Measurements from ENCODE around the gene REXO5. TPM values are rescaled to one million over a fixed set of nuclear protein-coding genes. Genes with fewer than 3 reads are reported as not detected.

Gene REXO5
- total and polyA plus RNA-seq, 2 donors (not counting 1 experiment from before 2014, with no cell fraction given), result 0.42 to 1.3 TPM

DNA sequence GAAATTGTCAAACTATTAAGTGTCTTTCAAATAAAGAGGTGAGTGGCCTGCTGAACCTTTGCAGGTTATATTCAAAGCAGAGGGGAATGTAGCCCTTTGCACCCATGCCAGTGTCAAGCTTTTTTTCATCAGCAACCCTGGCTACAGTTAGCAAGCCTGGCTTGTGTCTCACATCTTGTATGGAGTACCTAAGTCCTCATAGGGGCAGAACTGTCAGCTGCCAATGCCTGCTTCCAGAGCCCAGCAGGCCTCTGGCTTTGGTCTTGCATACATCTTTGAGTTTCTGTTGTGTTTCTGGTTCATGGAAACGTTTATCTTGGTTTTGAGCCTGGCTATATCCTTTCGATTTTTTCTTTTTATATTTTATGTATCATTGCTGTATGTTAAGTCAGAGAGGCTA is 26.8 kb downstream of the REXO5 start:
- H3K27me3 Mint-ChIP-seq, result no peaks in the 10 kb centered on the region
- no peaks in the 10 kb centered on the region for H3K9me3 Mint-ChIP-seq (ENCODE audit: insufficient read depth)
- Histone ChIP-seq H3K27me3 (replicated peaks in 1 of 4; ENCODE audit: control extremely low read depth in 1 of 4, control insufficient read depth in 3 of 4, insufficient read depth in 4 of 4, low read length in 3 of 4) (no peaks in the 10 kb centered on the region), H3K4me3 (ENCODE audit: control extremely low read depth in 1 of 5, extremely low read depth in 1 of 5, insufficient read depth in 1 of 5, low read depth in 2 of 5, low read length in 4 of 5) (no peak overlapping the region), H3K9ac (ENCODE audit: low read length) (no peak overlapping the region), H3K4me1 (ENCODE audit: control insufficient read depth in 2 of 2, insufficient read depth in 2 of 2, low read length in 2 of 2) (peaks cover 0 to 2% of the 10 kb centered on the region in 2 donors), H4K20me1 (ENCODE audit: control insufficient read depth, insufficient read depth, low read length, poor library complexity, severe bottlenecking) (no peaks in the 10 kb centered on the region), H2AFZ (ENCODE audit: insufficient read depth, low read depth, low read length, poor library complexity, severe bottlenecking) (no peak overlapping the region), H3K9me3 (ENCODE audit: control extremely low read depth in 1 of 3, control insufficient read depth in 2 of 3, insufficient read depth in 1 of 3, low read length in 2 of 3) (peaks cover 1 to 3% (median 2%) of the 10 kb centered on the region in 3 donors), H3K4me2 (replicated peaks; ENCODE audit: low read depth, low read length, poor library complexity, severe bottlenecking) (no peak overlapping the region), H3K36me3 (replicated peaks in 1 of 2; ENCODE audit: control extremely low read depth in 1 of 2, control insufficient read depth in 1 of 2, extremely low read depth in 1 of 2, insufficient read depth in 2 of 2, low read length in 1 of 2) (no peaks in the 10 kb centered on the region), H3K79me2 (ENCODE audit: control insufficient read depth, insufficient read depth, low read length) (no peaks in the 10 kb centered on the region), H3K27ac (ENCODE audit: low read length in 2 of 2) (no peak overlapping the region)
- ATAC-seq (ENCODE audit: low read depth) (no peak), DNase-seq (no peak)
- no peak overlapping the region for H3K27ac Mint-ChIP-seq
- no peak overlapping the region for H3K4me3 Mint-ChIP-seq
- WGBS (ENCODE audit: insufficient coverage), result no CpG with 5 or more reads among the region's 2 CpGs
- intact Hi-C loops (cut with micrococcal nuclease), result no loop called here
- no peak for TF ChIP-seq EZH2 (IDR thresholded peaks at IDR 0.05; ENCODE audit: borderline replicate concordance, insufficient read depth, low read depth, low read length, poor library complexity, severe bottlenecking)
- TF ChIP-seq, protein P1, sequence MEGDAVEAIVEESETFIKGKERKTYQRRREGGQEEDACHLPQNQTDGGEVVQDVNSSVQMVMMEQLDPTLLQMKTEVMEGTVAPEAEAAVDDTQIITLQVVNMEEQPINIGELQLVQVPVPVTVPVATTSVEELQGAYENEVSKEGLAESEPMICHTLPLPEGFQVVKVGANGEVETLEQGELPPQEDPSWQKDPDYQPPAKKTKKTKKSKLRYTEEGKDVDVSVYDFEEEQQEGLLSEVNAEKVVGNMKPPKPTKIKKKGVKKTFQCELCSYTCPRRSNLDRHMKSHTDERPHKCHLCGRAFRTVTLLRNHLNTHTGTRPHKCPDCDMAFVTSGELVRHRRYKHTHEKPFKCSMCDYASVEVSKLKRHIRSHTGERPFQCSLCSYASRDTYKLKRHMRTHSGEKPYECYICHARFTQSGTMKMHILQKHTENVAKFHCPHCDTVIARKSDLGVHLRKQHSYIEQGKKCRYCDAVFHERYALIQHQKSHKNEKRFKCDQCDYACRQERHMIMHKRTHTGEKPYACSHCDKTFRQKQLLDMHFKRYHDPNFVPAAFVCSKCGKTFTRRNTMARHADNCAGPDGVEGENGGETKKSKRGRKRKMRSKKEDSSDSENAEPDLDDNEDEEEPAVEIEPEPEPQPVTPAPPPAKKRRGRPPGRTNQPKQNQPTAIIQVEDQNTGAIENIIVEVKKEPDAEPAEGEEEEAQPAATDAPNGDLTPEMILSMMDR (IDR thresholded peaks at IDR 0.05), result no peak
- peaks cover 1% of the 10 kb centered on the region for H3K4me1 Mint-ChIP-seq
- ChIA-PET CTCF (interaction anchor here (1.0 kb wide), 2 partner anchors 15 to 17 kb away, joined by 3 to 5 read pairs; no protein-coding TSS in a partner anchor), POLR2A (no interaction called here)

DNA sequence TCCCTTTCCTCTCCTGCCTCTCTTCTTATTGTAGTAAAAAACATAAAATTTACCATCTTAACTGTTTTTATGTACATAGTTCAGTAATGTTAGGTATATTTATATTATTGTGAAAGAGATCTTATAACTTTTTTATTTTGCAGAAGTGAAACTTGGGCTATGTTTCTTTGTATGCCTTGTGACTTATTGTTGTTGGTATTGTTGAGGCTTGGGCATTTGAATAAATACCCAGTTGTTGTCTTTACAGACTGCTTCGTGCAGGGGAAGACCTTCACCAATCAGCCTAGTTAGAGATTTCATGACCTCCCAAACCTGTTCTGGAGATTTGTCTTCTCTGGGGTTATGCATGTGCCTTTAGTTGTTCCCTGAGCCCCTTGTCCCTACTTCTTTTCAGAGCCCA is 31.9 kb downstream of the REXO5 start:
- TF ChIP-seq, protein P1 (IDR thresholded peaks at IDR 0.05), result no peak
- no peak for TF ChIP-seq EZH2 (IDR thresholded peaks at IDR 0.05; ENCODE audit: borderline replicate concordance, insufficient read depth, low read depth, low read length, poor library complexity, severe bottlenecking)
- ATAC-seq (ENCODE audit: low read depth) (no peak), DNase-seq (peak; percentile 28)
- Mint-ChIP-seq H3K4me3 (peak overlapping the region; percentile 11), H3K9me3 (ENCODE audit: insufficient read depth) (no peaks in the 10 kb centered on the region), H3K27me3 (no peaks in the 10 kb centered on the region), H3K27ac (peak overlapping the region; percentile 56), H3K4me1 (peaks cover 15% of the 10 kb centered on the region)
- Histone ChIP-seq H2AFZ (ENCODE audit: insufficient read depth, low read depth, low read length, poor library complexity, severe bottlenecking) (no peak overlapping the region), H3K9ac (ENCODE audit: low read length) (no peak overlapping the region), H3K27me3 (replicated peaks in 1 of 4; ENCODE audit: control extremely low read depth in 1 of 4, control insufficient read depth in 3 of 4, insufficient read depth in 4 of 4, low read length in 3 of 4) (no peaks in the 10 kb centered on the region), H3K4me1 (ENCODE audit: control insufficient read depth in 2 of 2, insufficient read depth in 2 of 2, low read length in 2 of 2) (peaks cover 8 to 9% of the 10 kb centered on the region in 2 donors), H4K20me1 (ENCODE audit: control insufficient read depth, insufficient read depth, low read length, poor library complexity, severe bottlenecking) (no peaks in the 10 kb centered on the region), H3K4me3 (ENCODE audit: control extremely low read depth in 1 of 5, extremely low read depth in 1 of 5, insufficient read depth in 1 of 5, low read depth in 2 of 5, low read length in 4 of 5) (no peak overlapping the region), H3K4me2 (replicated peaks; ENCODE audit: low read depth, low read length, poor library complexity, severe bottlenecking) (peak overlapping the region; percentile 20), H3K79me2 (ENCODE audit: control insufficient read depth, insufficient read depth, low read length) (no peaks in the 10 kb centered on the region), H3K27ac (ENCODE audit: low read length in 2 of 2) (no peak overlapping the region), H3K36me3 (replicated peaks in 1 of 2; ENCODE audit: control extremely low read depth in 1 of 2, control insufficient read depth in 1 of 2, extremely low read depth in 1 of 2, insufficient read depth in 2 of 2, low read length in 1 of 2) (no peaks in the 10 kb centered on the region), H3K9me3 (ENCODE audit: control extremely low read depth in 1 of 3, control insufficient read depth in 2 of 3, insufficient read depth in 1 of 3, low read length in 2 of 3) (peaks cover 1 to 3% (median 2%) of the 10 kb centered on the region in 3 donors)
- intact Hi-C loops (cut with micrococcal nuclease), result no loop called here
- ChIA-PET CTCF (no interaction called here), POLR2A (no interaction called here)
- no CpG with 5 or more reads among the region's 1 CpG for WGBS (ENCODE audit: insufficient coverage)

Data from B cell (primary cell).